Stimulated activated naive CD8-positive, alpha-beta T cell treated with anti-CD3 and anti-CD28 coated beads, Interleukin-15, Interleukin-2, amounts not matched to agents 100 ng/mL and 50 ng/mL, for 24 hours (primary cell): ENCODE results near the gene PSMD8.

Experiments
- H3K27ac Mint-ChIP-seq: one replicate; pipeline ENCODE4 v1.8.0; 2021; ENCODE audit warnings: mild to moderate bottlenecking, mixed read lengths
- H3K27me3 Mint-ChIP-seq: one replicate; pipeline ENCODE4 v1.8.0; 2021; ENCODE audit warnings: mixed read lengths
- H3K36me3 Mint-ChIP-seq: one replicate; pipeline ENCODE4 v1.8.0; 2021; ENCODE audit warnings: low read depth, mixed read lengths
- H3K4me1 Mint-ChIP-seq: one replicate; pipeline ENCODE4 v1.8.0; 2021; ENCODE audit warnings: low read depth, mixed read lengths
- H3K4me3 Mint-ChIP-seq: one replicate; pipeline ENCODE4 v1.8.0; 2021; ENCODE audit warnings: mild to moderate bottlenecking, mixed read lengths
- H3K9me3 Mint-ChIP-seq: one replicate; pipeline ENCODE4 v1.8.0; 2021; ENCODE audit warnings: mixed read lengths

The PSMD8 gene

DNA sequence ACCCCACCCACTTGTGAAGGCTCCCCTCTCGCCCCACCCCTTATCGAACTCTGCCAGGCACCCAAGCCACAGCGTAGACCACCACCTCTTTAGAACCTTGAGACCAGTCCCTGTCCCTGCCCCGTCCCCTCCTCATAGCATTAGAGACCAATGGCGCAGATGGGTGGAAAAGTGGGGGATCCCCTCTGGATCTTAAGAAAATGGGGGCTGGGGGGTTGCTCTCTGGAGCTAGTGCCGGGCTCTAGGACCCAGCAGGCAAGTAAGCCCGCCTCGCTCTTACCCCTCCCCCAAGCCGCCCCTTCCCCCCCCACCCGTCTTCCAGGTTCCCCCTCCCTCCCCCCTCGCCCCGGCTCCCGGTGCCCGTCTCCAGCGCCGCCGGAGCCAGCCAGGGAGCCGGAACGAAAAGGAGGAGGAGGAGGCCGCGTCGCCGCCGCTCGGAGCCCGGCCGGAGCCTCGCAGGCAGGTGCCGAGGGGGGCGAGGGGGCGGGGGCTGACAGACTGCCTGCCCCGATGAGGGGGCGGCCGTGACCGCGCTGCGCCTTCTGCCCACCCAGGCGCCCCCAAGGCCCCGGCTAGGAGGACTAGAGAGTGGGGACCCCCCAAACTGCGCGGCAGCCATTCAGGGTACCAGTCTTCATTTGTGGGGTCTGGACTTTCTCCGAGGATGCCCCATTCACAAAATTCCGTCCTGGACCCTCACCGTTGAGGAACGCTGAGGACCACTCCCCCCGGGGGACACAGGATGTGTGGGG lies 14.2 kb downstream of the PSMD8 start, which contains the start of gene SPRED3:
SPRED3 (plus strand) TSS at position 349 of the 752 bp plus-strand sequence. CDS start 1,606 bp downstream, outside the sequence.
- peaks cover 35% of the 10 kb centered on the region for H3K27me3 Mint-ChIP-seq
- H3K9me3 Mint-ChIP-seq: no peaks in the 10 kb centered on the region
- H3K4me1 Mint-ChIP-seq: peaks cover 29% of the 10 kb centered on the region
- H3K4me3 Mint-ChIP-seq: peak within 1 kb of the TSS; percentile 79
- H3K36me3 Mint-ChIP-seq: peaks cover 16% of the 10 kb centered on the region
- H3K27ac Mint-ChIP-seq: peak within 1 kb of the TSS; percentile 68

- Mint-ChIP-seq H3K36me3 (peaks cover 10% of the 10 kb centered on the region), H3K27me3 (peaks cover 43% of the 10 kb centered on the region), H3K27ac (no peak overlapping the region), H3K9me3 (no peaks in the 10 kb centered on the region), H3K4me1 (peaks cover 34% of the 10 kb centered on the region), H3K4me3 (peak overlapping the region; percentile 66)
These were observed 14.9 kb downstream of the PSMD8 start for GRCh38 chr19:38389101-38389925.

- Mint-ChIP-seq H3K27me3 (peaks cover 48% of the 10 kb centered on the region), H3K27ac (peak overlapping the region; percentile 12), H3K4me1 (peaks cover 39% of the 10 kb centered on the region), H3K36me3 (peaks cover 5% of the 10 kb centered on the region), H3K9me3 (no peaks in the 10 kb centered on the region), H3K4me3 (peak overlapping the region; percentile 9)
These were observed 15.9 kb downstream of the PSMD8 start for GRCh38 chr19:38389957-38390924.

GRCh38 chr19:38391911-38392464 lies 17.6 kb downstream of the PSMD8 start:
- H3K4me3 Mint-ChIP-seq: no peak overlapping the region
- peaks cover 47% of the 10 kb centered on the region for H3K4me1 Mint-ChIP-seq
- H3K27me3 Mint-ChIP-seq: peaks cover 53% of the 10 kb centered on the region
- no peaks in the 10 kb centered on the region for H3K9me3 Mint-ChIP-seq
- H3K27ac Mint-ChIP-seq: no peak overlapping the region
- peaks cover 5% of the 10 kb centered on the region for H3K36me3 Mint-ChIP-seq

GRCh38 chr19:38392707-38393308 lies 18.4 kb downstream of the PSMD8 start:
- Mint-ChIP-seq H3K27ac (peak overlapping the region; percentile 1), H3K9me3 (no peaks in the 10 kb centered on the region), H3K4me1 (peaks cover 41% of the 10 kb centered on the region), H3K36me3 (no peaks in the 10 kb centered on the region), H3K4me3 (no peak overlapping the region), H3K27me3 (peaks cover 54% of the 10 kb centered on the region)

GRCh38 chr19:38394488-38394887 lies 20.1 kb downstream of the PSMD8 start:
- H3K36me3 Mint-ChIP-seq: no peaks in the 10 kb centered on the region
- H3K9me3 Mint-ChIP-seq: no peaks in the 10 kb centered on the region
- H3K4me3 Mint-ChIP-seq: peak overlapping the region; percentile 82
- H3K4me1 Mint-ChIP-seq: peaks cover 33% of the 10 kb centered on the region
- H3K27me3 Mint-ChIP-seq: peaks cover 51% of the 10 kb centered on the region
- H3K27ac Mint-ChIP-seq: peak overlapping the region; percentile 52

- Mint-ChIP-seq H3K9me3 (no peaks in the 10 kb centered on the region), H3K4me1 (peaks cover 28% of the 10 kb centered on the region), H3K27me3 (peaks cover 51% of the 10 kb centered on the region), H3K4me3 (peak overlapping the region; percentile 82), H3K36me3 (no peaks in the 10 kb centered on the region), H3K27ac (no peak overlapping the region)
These were observed 21.2 kb downstream of the PSMD8 start for GRCh38 chr19:38395381-38396114.

DNA sequence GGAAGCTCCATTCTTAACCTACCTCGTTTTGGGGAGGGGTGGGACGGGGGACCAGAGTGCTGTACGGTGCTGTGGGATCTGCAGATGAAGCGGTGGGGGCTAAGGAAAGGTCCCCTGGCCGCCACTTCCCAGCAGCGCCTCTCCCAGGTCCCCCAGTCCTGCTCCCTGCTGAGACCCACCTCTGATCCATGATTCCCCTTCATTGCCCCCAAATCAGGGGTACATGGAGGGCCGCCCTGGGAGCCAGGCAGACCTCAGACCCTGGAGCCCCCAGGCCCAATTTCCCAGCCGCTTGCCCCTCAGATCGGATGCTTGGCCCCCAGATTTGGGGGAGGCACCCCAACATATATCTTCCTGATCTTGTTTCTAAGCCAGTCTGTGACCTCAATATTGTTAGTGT lies 24.7 kb downstream of the PSMD8 start:
- H3K4me1 Mint-ChIP-seq: peaks cover 32% of the 10 kb centered on the region
- no peak overlapping the region for H3K27ac Mint-ChIP-seq
- H3K36me3 Mint-ChIP-seq: no peaks in the 10 kb centered on the region
- H3K9me3 Mint-ChIP-seq: no peaks in the 10 kb centered on the region
- peaks cover 28% of the 10 kb centered on the region for H3K27me3 Mint-ChIP-seq
- H3K4me3 Mint-ChIP-seq: no peak overlapping the region

- Mint-ChIP-seq H3K4me3 (no peak overlapping the region), H3K9me3 (no peaks in the 10 kb centered on the region), H3K4me1 (peaks cover 31% of the 10 kb centered on the region), H3K27ac (no peak overlapping the region), H3K36me3 (no peaks in the 10 kb centered on the region), H3K27me3 (peaks cover 25% of the 10 kb centered on the region)
These were observed 25.2 kb downstream of the PSMD8 start for GRCh38 chr19:38399537-38399936.

GRCh38 chr19:38400361-38400760 lies 26.0 kb downstream of the PSMD8 start:
- Mint-ChIP-seq H3K36me3 (no peaks in the 10 kb centered on the region), H3K9me3 (no peaks in the 10 kb centered on the region), H3K27me3 (peaks cover 21% of the 10 kb centered on the region), H3K27ac (peak overlapping the region; percentile 60), H3K4me3 (no peak overlapping the region), H3K4me1 (peaks cover 24% of the 10 kb centered on the region)

DNA sequence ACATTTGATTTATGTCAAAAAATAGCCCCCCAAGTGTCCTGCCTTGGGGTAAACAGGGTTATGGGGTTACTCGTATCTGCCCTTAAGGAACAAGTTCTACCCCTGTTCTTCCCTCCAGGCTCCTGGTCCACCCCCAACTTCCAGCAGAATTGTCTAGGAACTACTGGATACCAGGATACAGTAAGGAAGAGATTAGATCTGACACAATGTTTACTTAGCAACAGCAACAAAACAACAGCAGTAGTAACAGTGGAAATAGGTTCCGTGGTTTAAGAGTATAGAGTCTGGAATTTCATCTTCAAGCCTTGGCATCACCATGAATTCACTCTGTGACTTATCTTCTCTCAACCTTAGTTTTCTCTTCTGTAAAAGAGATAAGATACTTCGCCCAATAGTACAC lies 26.8 kb downstream of the PSMD8 start:
- peaks cover 24% of the 10 kb centered on the region for H3K4me1 Mint-ChIP-seq
- no peaks in the 10 kb centered on the region for H3K9me3 Mint-ChIP-seq
- H3K4me3 Mint-ChIP-seq: no peak overlapping the region
- peaks cover 21% of the 10 kb centered on the region for H3K27me3 Mint-ChIP-seq
- H3K27ac Mint-ChIP-seq: no peak overlapping the region
- H3K36me3 Mint-ChIP-seq: no peaks in the 10 kb centered on the region

GRCh38 chr19:38402623-38402966 lies 28.2 kb downstream of the PSMD8 start:
- H3K27ac Mint-ChIP-seq: peak overlapping the region; percentile 70
- no peaks in the 10 kb centered on the region for H3K9me3 Mint-ChIP-seq
- H3K4me1 Mint-ChIP-seq: peaks cover 16% of the 10 kb centered on the region
- H3K27me3 Mint-ChIP-seq: peaks cover 11% of the 10 kb centered on the region
- H3K4me3 Mint-ChIP-seq: peak overlapping the region; percentile 87
- H3K36me3 Mint-ChIP-seq: peaks cover 4% of the 10 kb centered on the region

DNA sequence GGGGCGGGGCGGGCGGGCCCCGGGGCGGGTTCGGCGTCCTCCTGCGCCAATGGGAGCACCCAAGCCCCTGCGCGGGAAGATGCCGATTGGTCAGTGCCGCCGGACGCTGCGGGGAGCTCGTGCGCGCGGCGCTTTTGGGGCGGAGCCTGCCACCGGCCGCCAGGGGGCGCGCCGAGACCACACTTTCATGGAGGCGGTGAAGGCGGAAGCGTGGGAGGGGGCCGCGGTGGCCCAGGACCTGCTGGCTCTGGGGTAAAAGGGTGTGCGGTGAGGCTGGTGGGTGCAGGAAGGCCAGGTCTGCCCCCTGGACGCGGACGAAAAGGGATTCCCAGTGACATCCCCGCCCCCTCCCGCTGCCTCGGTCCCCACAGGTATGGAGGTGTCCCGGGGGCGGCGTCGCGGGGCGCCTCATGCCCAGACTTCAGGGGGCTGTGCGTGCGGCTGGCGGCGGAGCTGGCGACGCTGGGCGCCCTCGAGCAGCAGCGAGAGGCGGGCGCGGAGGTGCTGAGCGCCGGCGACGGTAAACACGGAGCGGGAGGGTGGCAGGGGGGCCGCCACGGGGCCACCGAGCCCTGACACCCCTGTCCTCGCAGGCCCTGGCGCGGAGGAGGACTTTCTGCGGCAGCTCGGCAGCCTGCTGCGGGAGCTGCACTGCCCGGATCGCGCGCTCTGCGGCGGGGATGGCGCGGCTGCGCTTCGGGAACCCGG lies 28.8 kb downstream of the PSMD8 start, which contains the start of gene FAM98C:
FAM98C (plus strand) TSS at position 127 of the 708 bp plus-strand sequence; CDS start at position 188, 61 bp downstream.
- Mint-ChIP-seq H3K9me3 (no peaks in the 10 kb centered on the region), H3K27me3 (peaks cover 11% of the 10 kb centered on the region), H3K4me1 (peaks cover 16% of the 10 kb centered on the region), H3K36me3 (peaks cover 4% of the 10 kb centered on the region), H3K27ac (peak within 1 kb of the TSS; percentile 86), H3K4me3 (peak within 1 kb of the TSS; percentile 87)
